GM18526 (cell line): ENCODE data around the gene NUDCD2.

Experiments used
- POLR2A ChIP-seq: IDR thresholded peaks from 3 replicates; pipeline ENCODE4 v1.6.1; 2011; ENCODE audit not compliant: insufficient read length; ENCODE audit errors: extremely low read depth

NUDCD2 gene, protein sequence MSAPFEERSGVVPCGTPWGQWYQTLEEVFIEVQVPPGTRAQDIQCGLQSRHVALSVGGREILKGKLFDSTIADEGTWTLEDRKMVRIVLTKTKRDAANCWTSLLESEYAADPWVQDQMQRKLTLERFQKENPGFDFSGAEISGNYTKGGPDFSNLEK

GRCh38 chr5:163459819-163460561 is at the start of gene NUDCD2:
Gene NUDCD2, minus strand, starts transcription at chr5:163460102. Its CDS starts 52 bp downstream, at chr5:163460050.
- TF ChIP-seq POLR2A = peak; percentile 94

GRCh38 chr5:163509291-163509951 is 49.5 kb upstream of the NUDCD2 start:
- TF ChIP-seq POLR2A = no peak

- no peak for TF ChIP-seq POLR2A
These were observed 48.9 kb upstream of the NUDCD2 start for GRCh38 chr5:163508753-163509152.

DNA sequence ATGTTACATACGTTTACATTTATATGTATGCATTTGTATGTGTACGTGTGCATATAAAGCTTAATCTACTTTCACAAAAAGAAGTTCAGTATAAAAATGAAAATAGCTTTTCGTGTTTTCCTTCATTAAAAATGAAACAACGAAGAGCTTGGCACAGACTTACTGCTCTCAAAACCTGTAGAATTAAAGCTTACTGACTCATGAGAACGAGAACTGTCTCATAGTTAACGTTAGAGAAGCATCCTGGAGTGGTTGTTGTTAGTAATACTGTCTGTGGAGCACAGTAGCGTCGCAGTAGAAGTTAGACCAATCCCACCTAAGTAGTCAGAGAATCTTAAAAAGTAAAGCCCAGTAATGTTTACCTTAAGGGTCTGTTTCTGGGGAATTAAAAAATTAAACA is 46.8 kb upstream of the NUDCD2 start:
- no peak for TF ChIP-seq POLR2A

DNA sequence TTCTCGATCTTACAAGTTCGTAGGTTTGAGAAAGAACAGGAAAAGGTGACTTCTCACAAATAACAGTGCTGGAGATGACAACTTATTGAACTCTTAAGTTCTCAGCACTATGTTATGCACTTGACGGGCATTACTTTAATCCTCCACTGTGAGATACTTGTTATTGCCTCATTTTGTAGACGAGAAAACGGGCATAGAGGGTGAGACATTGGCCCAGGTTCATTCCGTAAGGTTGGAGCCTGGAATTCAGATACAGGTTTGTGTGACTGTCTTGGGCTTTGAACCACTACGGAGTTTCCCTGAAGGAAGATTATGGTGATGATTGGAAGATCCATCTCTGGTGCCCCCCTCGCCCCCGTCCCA is 46.2 kb upstream of the NUDCD2 start:
- no peak for TF ChIP-seq POLR2A

- peak; percentile 86 for TF ChIP-seq POLR2A
These were observed 45.6 kb upstream of the NUDCD2 start, which contains the start of gene MAT2B for GRCh38 chr5:163505368-163506094. Gene MAT2B, plus strand, starts transcription at chr5:163505619. Its CDS starts 68 bp downstream, at chr5:163505687.

GRCh38 chr5:163505049-163505367 is 45.1 kb upstream of the NUDCD2 start:
- no peak for TF ChIP-seq POLR2A

DNA sequence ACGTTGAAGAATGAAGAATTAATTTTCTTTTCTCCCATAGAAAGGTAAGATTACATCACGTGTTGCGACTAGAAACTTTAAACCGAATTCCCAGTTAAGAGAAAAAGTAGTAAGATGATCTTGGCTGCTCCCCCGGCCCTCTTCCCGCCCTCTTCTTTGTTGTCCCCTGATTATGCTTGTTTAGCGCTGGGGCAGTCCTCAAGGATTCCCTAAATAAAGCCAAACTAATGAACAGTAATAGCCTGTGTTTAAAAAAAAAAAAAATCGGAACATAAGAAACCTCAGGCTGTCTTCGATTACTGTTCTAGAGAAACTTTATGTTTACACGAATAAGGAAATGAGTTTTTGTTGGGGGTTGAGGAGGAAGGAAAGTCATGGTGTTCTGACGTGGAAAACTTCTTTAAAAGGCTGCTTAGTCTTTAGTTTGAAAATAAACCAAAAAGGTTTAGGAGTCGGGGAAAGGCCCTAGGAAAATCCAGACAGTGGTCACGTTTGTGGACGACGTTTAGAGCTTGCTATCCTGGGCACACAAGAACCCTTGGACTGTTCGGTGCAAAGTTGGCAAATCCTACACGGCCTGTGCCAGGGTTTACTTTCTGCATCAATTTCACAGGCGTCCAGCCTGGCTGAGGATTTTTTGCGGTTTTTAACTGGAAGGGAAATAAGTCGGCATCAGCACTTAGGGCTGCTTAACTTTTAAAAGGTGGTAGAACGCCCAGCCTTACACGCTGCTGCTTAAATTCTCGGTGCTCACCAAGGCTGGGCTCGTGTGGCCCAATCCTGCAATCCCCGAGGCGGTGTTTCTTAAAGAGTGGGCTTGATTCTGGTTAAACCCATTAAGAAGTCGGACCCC is 44.4 kb upstream of the NUDCD2 start:
- TF ChIP-seq POLR2A = no peak

DNA sequence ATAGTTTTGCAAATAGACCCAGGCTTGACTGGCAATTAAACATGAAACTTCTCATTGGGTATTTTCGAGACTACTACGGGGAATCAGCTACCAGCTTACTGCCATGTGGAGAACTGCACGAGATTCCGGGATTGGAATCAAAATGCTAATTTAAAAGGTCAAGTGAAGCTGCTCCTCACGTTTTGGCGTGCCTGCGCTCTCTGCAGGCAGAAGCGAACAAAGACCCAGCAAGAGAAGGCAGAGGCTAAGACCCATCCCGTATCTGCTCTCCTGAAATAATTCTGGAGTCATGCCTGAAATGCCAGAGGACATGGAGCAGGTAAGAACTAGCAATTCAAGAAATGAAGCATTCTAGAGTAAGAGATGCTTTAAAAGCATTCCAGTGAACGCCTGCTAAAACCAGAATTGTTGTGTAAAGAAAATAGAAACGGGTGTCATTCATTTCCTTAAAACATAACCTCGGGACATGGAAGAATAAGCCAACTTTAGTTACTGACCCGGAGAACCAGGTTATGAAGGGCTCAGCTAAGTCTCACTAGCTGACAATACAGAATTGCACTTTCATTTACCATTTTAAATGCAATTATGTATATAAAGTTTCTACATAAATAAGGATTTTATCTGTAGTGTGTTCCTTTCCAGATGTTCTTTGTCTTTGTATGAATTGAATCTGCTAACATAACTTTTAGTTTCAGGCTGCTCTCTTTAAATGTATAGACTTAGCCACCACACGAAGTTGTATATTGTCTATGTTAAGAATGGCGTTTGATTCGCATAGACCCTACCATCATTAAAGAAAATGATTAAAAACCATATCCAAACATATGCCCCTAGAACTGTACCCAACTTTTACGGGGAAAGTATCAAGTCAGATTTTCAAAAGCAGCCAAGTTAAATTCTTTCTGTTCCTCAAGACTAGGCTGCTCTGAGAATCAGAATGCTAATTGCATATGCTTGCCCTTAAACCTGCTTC is 43.5 kb upstream of the NUDCD2 start:
- TF ChIP-seq POLR2A = no peak

- TF ChIP-seq POLR2A = no peak
These were observed 42.6 kb upstream of the NUDCD2 start for GRCh38 chr5:163502521-163502920.

DNA sequence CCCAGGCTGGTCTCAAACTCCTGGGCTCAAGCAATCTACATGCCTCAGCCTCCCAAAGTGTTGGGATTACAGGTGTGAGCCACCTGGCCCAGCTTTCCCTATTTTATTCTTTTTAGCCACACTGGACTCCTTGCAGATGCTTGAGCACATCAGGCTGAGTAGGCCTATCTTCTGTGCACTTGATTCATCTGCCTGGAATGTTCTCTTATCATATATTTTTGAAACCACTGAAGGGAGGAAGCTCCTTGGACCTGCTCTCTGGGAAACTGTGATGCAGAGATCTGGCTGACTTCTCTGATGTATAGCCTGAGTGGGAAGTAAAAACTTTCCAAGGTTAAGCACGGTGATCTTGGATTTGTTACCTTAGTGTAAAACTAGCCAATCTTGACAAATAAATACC is 39.0 kb upstream of the NUDCD2 start:
- no peak for TF ChIP-seq POLR2A

GRCh38 chr5:163497315-163497714 is 37.4 kb upstream of the NUDCD2 start:
- no peak for TF ChIP-seq POLR2A

- TF ChIP-seq POLR2A = no peak
These were observed 36.4 kb upstream of the NUDCD2 start for GRCh38 chr5:163496286-163496685.

GRCh38 chr5:163489745-163490075 is 29.8 kb upstream of the NUDCD2 start:
- no peak for TF ChIP-seq POLR2A
